Measurements from ENCODE around the gene LRMDA.

LRMDA gene

GRCh38 chr10:75542084-75542483, 110.7 kb downstream of the LRMDA start:
- no peak for DNase-seq (ENCODE audit: low read depth in 2 of 2)

- DNase-seq (ENCODE audit: low read depth in 2 of 2): no peak
These were observed 111.5 kb downstream of the LRMDA start for GRCh38 chr10:75542906-75543305.

DNA sequence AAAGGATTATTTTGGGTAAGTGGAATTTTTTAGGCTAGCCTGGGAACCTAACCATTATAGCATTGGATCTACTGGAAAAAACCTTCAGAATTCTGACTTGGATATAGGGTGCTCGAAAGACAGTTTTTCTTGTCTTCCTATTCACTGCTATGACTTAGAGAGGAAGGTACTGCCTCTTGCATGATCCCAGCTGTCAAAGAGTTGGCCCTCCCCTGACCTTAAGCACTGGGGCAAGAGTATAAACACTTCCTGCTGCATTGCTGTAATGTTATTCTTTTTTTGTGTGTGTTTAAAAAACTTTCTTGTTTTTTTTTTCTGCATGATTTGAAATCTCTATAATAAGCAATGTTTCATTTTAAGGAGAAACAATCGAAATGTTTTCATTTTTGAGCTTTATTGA, 113.0 kb downstream of the LRMDA start:
- DNase-seq (ENCODE audit: low read depth in 2 of 2): no peak

DNA sequence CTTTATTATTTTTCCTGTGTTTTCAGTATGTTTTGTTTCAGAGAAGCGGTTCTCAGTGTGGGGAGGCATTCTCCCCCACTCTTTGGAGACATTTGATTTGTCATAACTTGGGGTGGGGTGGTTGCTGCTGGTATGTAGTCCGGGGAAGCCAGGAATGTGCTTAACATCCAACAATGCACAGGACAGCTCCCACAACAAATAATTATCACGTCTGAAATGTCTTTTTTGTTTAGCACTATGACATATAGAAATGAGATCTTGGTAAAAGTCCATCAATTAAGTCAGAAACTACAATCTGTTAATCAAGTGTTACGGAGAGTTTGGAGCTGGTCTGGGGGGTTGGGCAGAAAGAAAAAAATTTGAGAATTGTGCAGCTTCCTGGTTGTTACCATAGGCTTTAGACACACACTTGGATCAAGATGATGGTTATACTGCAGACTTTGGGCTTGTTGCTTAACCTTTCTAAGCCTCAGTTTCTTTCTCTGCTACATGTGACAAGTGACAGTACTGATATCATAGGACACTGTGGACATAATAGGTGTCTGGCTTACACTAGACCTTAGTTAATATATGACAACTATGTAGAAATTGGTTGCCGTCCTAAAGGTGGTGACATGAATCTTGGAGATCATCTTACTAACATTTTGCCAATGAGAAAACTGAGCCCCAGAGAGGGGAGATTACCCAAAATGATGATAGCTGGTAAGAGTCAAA, 113.7 kb downstream of the LRMDA start:
- DNase-seq (ENCODE audit: low read depth in 2 of 2): no peak

DNA sequence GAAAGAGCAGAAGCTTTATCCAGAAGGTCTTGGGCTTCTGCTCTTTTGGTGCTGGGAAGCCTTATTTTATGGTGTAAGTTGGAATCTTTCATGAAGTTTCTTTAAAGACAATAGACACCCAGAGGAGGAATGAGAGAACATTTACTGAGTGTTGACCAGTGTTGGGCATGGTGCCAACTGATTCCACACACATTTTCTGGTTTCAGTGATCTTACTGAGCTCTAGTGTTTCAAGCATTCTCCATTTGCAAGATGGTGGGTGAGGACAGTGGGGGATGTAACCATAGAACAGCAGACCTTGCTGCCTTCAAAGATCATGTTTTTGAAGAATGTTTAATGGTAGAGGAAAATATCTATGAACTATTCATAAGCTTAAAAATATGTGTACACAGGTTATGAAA, 114.6 kb downstream of the LRMDA start:
- DNase-seq (ENCODE audit: low read depth in 2 of 2): no peak

DNA sequence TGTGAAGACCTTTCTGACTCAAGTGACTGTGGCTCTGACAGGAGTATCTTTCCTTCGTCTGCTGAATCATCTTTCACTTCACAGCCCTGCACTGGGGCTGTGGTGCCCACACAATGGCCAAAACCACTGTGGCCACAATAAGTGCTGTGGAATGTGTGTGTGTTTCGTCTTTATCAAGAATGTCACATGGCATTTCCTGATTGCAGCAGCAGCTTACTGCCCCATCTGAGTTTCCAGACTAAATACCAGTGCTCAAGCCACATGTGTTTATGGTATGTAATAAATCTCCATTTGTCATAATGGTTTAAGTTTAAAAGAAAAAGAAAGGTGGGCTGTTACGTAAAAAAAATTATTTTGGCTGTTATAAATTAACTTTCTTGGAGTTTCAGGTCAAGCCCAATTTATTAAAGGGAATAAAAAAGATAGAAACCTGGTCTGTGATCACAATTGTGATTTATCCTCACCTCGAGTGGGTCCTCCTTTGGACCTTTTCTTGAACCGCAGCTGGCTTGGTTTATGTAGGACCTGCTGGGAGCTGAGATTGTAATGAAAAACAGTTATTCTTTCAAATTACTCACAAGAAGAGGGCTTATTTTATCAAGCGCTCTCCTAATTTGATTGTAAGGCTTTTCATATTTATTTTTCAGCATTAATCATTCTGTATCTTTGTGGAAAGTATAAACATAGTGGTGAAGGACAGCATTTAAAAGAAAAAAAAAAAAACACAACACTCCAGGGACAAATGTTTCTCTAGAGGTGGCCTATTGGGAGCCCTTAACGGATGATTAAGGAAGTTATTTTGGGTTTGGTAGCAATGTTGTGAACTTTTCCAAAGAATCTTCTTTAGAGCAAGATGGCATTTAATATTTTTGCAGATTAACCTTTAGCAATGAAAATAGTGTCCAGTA, 116.2 kb downstream of the LRMDA start:
- DNase-seq (ENCODE audit: low read depth in 2 of 2): no peak

GRCh38 chr10:75548356-75548755, 116.9 kb downstream of the LRMDA start:
- no peak for DNase-seq (ENCODE audit: low read depth in 2 of 2)

DNA sequence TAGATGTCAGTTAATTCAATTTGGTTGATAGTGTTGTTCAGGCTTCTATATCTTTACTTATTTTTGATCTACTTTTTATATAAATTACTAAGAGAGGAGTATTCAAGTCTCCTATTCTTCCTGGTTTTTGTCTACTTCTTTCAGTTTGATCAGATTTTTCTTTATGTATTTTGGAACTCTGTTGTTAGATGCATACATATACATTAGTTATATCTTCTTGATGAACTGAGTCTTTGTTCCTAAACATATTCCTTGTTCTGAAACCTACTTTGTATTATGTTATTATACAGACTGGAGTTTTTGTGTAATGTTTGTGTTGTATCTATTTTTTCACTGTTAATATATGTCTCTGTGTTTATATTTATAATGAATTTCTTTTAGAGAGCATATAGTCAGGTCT, 118.8 kb downstream of the LRMDA start:
- no peak for DNase-seq (ENCODE audit: low read depth in 2 of 2)

GRCh38 chr10:75552171-75552570, 120.7 kb downstream of the LRMDA start:
- DNase-seq (ENCODE audit: low read depth in 2 of 2): no peak

- DNase-seq (ENCODE audit: low read depth in 2 of 2): no peak
These were observed 122.1 kb downstream of the LRMDA start for GRCh38 chr10:75553550-75553949.

GRCh38 chr10:75555323-75555722, 123.9 kb downstream of the LRMDA start:
- no peak for DNase-seq (ENCODE audit: low read depth in 2 of 2)

DNA sequence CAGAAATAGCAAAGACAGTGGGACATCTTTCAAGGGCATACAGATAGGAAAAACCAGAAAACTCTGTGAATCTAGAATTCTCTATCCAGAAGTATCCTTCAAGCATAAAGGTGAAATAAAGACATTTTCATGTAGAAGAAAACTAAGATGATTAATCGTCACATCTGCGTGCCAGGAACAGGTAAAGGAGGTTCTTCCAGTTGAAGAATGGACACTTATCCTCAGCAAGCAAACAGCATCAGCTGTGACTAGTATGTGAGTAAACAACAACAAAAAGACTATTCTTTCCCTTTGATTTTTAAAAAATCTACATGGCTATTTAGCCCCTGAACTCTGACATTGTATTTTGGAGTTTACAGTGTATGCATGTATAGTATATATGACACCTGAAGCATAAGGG, 124.9 kb downstream of the LRMDA start:
- DNase-seq (ENCODE audit: low read depth in 2 of 2): no peak

GRCh38 chr10:75565286-75566251, 134.1 kb downstream of the LRMDA start:
- no peak for DNase-seq (ENCODE audit: low read depth in 2 of 2)

DNA sequence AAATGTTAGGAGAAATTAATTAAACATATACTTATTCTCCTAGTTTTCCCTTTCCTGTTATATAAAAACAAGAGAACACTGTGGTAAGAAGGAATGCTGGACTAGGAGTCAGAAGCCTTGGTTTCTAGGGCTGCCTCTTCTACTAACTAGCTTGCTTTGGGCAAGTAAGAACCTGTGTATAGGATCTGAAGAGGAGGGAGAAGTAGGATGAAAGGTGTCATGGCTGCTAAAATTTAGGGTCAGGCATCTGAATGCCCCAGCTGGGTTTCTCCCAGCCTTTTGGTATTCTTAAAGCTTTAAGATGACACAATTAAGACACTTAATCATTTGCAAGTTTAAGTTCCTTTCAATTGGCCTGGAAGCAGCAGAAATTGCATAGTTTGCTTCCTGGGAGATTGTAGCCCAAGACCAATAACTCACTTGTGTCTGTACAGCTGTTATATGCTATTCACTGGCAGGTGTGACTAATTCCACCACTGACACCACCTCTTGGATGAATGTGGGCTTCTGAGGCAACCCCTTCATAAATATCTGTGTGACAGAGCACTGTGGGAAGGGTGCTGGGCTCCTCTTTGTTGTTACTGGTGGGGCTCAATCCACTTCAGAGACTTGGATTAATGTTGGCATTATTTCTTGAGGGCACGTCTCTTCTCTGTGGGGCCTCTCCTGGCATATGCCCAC, 137.2 kb downstream of the LRMDA start:
- no peak for DNase-seq (ENCODE audit: low read depth in 2 of 2)

DNA sequence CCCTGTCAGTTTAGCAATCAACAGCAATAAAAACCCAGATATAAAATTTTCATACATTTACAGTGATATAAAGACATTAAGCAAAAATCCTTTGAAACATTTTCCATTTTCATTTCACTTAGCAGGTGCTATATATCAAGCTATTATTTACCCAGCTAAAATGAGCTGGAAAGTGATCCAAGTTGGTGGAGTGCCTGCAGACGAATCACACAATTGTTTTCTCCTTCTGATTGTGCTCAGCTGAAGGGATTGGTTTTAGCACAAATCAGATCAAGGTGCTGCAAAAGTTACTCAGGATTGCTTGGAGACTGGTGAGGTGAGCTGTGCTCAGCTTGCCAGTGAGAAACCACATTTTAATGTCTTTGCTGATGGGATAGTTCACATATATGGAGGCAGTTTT, 138.1 kb downstream of the LRMDA start:
- no peak for DNase-seq (ENCODE audit: low read depth in 2 of 2)

- no peak for DNase-seq (ENCODE audit: low read depth in 2 of 2)
These were observed 141.1 kb downstream of the LRMDA start for GRCh38 chr10:75572478-75572877.

- DNase-seq (ENCODE audit: low read depth in 2 of 2): no peak
These were observed 144.5 kb downstream of the LRMDA start for GRCh38 chr10:75575940-75576339.

- no peak for DNase-seq (ENCODE audit: low read depth in 2 of 2)
These were observed 150.7 kb downstream of the LRMDA start for GRCh38 chr10:75582102-75582501.

GRCh38 chr10:75585294-75585693, 153.9 kb downstream of the LRMDA start:
- DNase-seq (ENCODE audit: low read depth in 2 of 2): no peak

GRCh38 chr10:75586814-75587213, 155.4 kb downstream of the LRMDA start:
- no peak for DNase-seq (ENCODE audit: low read depth in 2 of 2)

GRCh38 chr10:75588031-75588430, 156.6 kb downstream of the LRMDA start:
- no peak for DNase-seq (ENCODE audit: low read depth in 2 of 2)
